HG02678 (cell line): Measurements from ENCODE around the gene TPBG.
"Not testable (repeated sequence)": the region's sequence is repeated elsewhere in the genome, so short reads cannot be mapped to it uniquely, and the experiment has no call there.

Experiments
- ATAC-seq: cut with Tn5 transposase; IDR thresholded peaks from one replicate; pipeline ENCODE4 v1.9.1; 2021; ENCODE audit warnings: mild to moderate bottlenecking, moderate library complexity; ENCODE audit not compliant: unreplicated experiment

Gene TPBG

GRCh38 chr6:82374516-82374915, 10.9 kb downstream of the TPBG start:
- ATAC-seq = no peak

- no peak for ATAC-seq
Measured at GRCh38 chr6:82376636-82377035, 13.0 kb downstream of the TPBG start.

GRCh38 chr6:82380566-82381185, 17.1 kb downstream of the TPBG start:
- ATAC-seq = no peak

- no peak for ATAC-seq
Measured at GRCh38 chr6:82381278-82381677, 17.7 kb downstream of the TPBG start.

GRCh38 chr6:82385102-82385501, 21.5 kb downstream of the TPBG start:
- ATAC-seq = no peak

- ATAC-seq = no peak
Measured at GRCh38 chr6:82385546-82385945, 21.9 kb downstream of the TPBG start.

GRCh38 chr6:82385961-82386360, 22.3 kb downstream of the TPBG start:
- no peak for ATAC-seq

- not testable (repeated sequence) for ATAC-seq
Measured at GRCh38 chr6:82394770-82395169, 31.2 kb downstream of the TPBG start.

- ATAC-seq = no peak
Measured at GRCh38 chr6:82396964-82397751, 33.5 kb downstream of the TPBG start.

GRCh38 chr6:82397962-82398692, 34.5 kb downstream of the TPBG start:
- no peak for ATAC-seq

- no peak for ATAC-seq
Measured at GRCh38 chr6:82408952-82409431, 45.4 kb downstream of the TPBG start.

GRCh38 chr6:82410151-82410648, 46.6 kb downstream of the TPBG start:
- no peak for ATAC-seq

- no peak for ATAC-seq
Measured at GRCh38 chr6:82413868-82414267, 50.3 kb downstream of the TPBG start.

- ATAC-seq = no peak
Measured at GRCh38 chr6:82415820-82416219, 52.2 kb downstream of the TPBG start.

- ATAC-seq = no peak
Measured at GRCh38 chr6:82416346-82416745, 52.7 kb downstream of the TPBG start.
